GM12878 (cell line): ENCODE data around the gene VASH2. TPM values are rescaled to one million over a fixed set of nuclear protein-coding genes. Genes with fewer than 3 reads are reported as not detected.

Experiments used
- ATAC-seq: fragments of 200-7000 bp; cut with Tn5 transposase; 3 replicates; pipeline ENCODE4 v1.9.1; 2020; ENCODE audit warnings: mild to moderate bottlenecking, moderate library complexity
- BruUV-seq: library from RNA; stranded (reverse); fragments of 400-500 nt; replicated peaks from 2 replicates; lab custom pipeline; 2021; lab: Mats Ljungman, UMichigan
- CTCF ChIA-PET: fragments of 300-600 bp; sonication (Branson Sonifier 250); formaldehyde crosslinking; extraction: SDS; loops from one replicate; lab custom pipeline; 2021; ENCODE audit warnings: inconsistent platforms; lab: Yijun Ruan, JAX
- POLR2A ChIA-PET: fragments of 350-600 bp; formaldehyde crosslinking; extraction: SDS; loops from one replicate; lab custom pipeline; 2021; ENCODE audit warnings: inconsistent platforms; lab: Charles Lee
- RAD21 ChIA-PET: fragments of 300-600 bp; sonication (Branson Sonifier 250); formaldehyde crosslinking; loops from one replicate; lab custom pipeline; 2023; ENCODE audit warnings: antibody characterized with exemption; ENCODE audit not compliant: unreplicated experiment; lab: Charles Lee
- SMC1A ChIA-PET: fragments of 300-600 bp; sonication (Branson Sonifier 250); formaldehyde crosslinking; loops from one replicate; lab custom pipeline; 2023; ENCODE audit not compliant: unreplicated experiment, uncharacterized antibody; lab: Charles Lee
- DNase-seq: peaks from one replicate; pipeline ENCODE4 v3.0.0-alpha.2; 2011; ENCODE audit warnings: low read depth, low spot score
- FAIRE-seq: peaks from 3 replicates; lab custom pipeline; 2011; peaks lifted over from hg19 to GRCh38; lab: Jason Lieb, UNC
- H2AFZ ChIP-seq: 2 replicates; pipeline ENCODE4 v1.6.0; 2011; ENCODE audit warnings: low read depth, low read length, control low read depth; ENCODE audit not compliant: control insufficient read depth
- H3K27ac ChIP-seq: 2 replicates; pipeline ENCODE4 v1.5.1; 2011; ENCODE audit warnings: control low read depth; ENCODE audit not compliant: control insufficient read depth, insufficient read depth
- H3K27me3 ChIP-seq, 2 experiments: replicated peaks in 1 of 2; 2 replicates each; pipeline versions ENCODE4 v1.6.0 to v1.6.1; 2011; ENCODE audit warnings: low read length in 1 of 2; ENCODE audit not compliant: control insufficient read depth in 2 of 2, insufficient read depth in 2 of 2
- H3K36me3 ChIP-seq, 2 experiments: 2 replicates each; pipeline ENCODE4 v1.5.1; 2011; ENCODE audit warnings: low read length in 1 of 2; ENCODE audit not compliant: control insufficient read depth in 2 of 2, insufficient read depth in 2 of 2
- H3K4me1 ChIP-seq: 2 replicates; pipeline ENCODE4 v1.6.1; 2011; ENCODE audit warnings: mild to moderate bottlenecking, low read length, moderate library complexity, mixed read lengths; ENCODE audit not compliant: control insufficient read depth, insufficient read depth
- H3K4me2 ChIP-seq: 2 replicates; pipeline ENCODE4 v1.6.0; 2011; ENCODE audit warnings: control low read depth; ENCODE audit not compliant: control insufficient read depth, insufficient read depth
- H3K4me3 ChIP-seq: fragments of 200-600 bp; sonication (generic); 2 replicates; pipeline ENCODE4 v1.5.1; 2016
- H3K79me2 ChIP-seq: 2 replicates; pipeline ENCODE4 v1.6.0; 2011; ENCODE audit warnings: low read length; ENCODE audit not compliant: control insufficient read depth, insufficient read depth
- H3K9ac ChIP-seq: 2 replicates; pipeline ENCODE4 v1.8.0; 2011; ENCODE audit warnings: low read length, control low read depth, mixed read lengths; ENCODE audit not compliant: control insufficient read depth, insufficient read depth
- H3K9me3 ChIP-seq: replicated peaks from 3 replicates; pipeline ENCODE4 v1.5.1; 2011; ENCODE audit warnings: mild to moderate bottlenecking, low read length; ENCODE audit not compliant: control insufficient read depth, insufficient read depth
- H4K20me1 ChIP-seq: 2 replicates; pipeline ENCODE4 v1.6.0; 2011; ENCODE audit not compliant: control insufficient read depth, insufficient read depth
- CEBPB ChIP-seq, 2 experiments: fragments of 150-350 bp in 1 of 2; IDR thresholded peaks; 2 replicates each; pipeline ENCODE4 v1.6.1; 2012 to 2014; ENCODE audit warnings: low read depth in 2 of 2, low read length in 2 of 2, borderline replicate concordance in 1 of 2, inconsistent platforms in 1 of 2
- CREB1 ChIP-seq: IDR thresholded peaks from 2 replicates; pipeline ENCODE4 v1.6.1; 2012; ENCODE audit warnings: low read depth, mild to moderate bottlenecking, inconsistent platforms
- FOXK2 ChIP-seq: fragments of 450-650 bp; IDR thresholded peaks from 2 replicates; pipeline ENCODE4 v1.6.1; 2017; ENCODE audit warnings: mild to moderate bottlenecking, moderate library complexity
- IRF4 ChIP-seq: IDR thresholded peaks from 2 replicates; pipeline ENCODE4 v1.6.1; 2011; ENCODE audit warnings: low read depth, low read length
- MYC ChIP-seq: IDR thresholded peaks from 2 replicates; pipeline ENCODE4 v1.6.1; 2011; ENCODE audit warnings: mild to moderate bottlenecking, low read length, moderate library complexity, inconsistent platforms; ENCODE audit not compliant: insufficient read depth, insufficient replicate concordance, insufficient read length, severe bottlenecking
- NRF1 ChIP-seq: conservative IDR thresholded peaks from 2 replicates; pipeline ENCODE4 v1.6.1; 2011; ENCODE audit warnings: mild to moderate bottlenecking, low read depth, low read length, improper control_type of control experiment
- SP1 ChIP-seq: IDR thresholded peaks from one replicate; pipeline ENCODE4 v1.6.1; 2011; ENCODE audit warnings: low read depth, low read length
- SRF ChIP-seq, 2 experiments: IDR thresholded peaks; 2 replicates each; pipeline ENCODE4 v1.6.1; 2011; ENCODE audit warnings: low read depth in 2 of 2, low read length in 2 of 2, mild to moderate bottlenecking in 1 of 2, moderate library complexity in 1 of 2
- ZNF622 ChIP-seq: fragments of 450-650 bp; IDR thresholded peaks from 2 replicates; pipeline ENCODE4 v1.6.1; 2017; ENCODE audit warnings: mild to moderate bottlenecking, inconsistent platforms
- WGBS: methylation state at CpG from one replicate; pipeline ENCODE4 v1.1.6; 2016; ENCODE audit warnings: low lambda C conversion rate; ENCODE audit not compliant: insufficient replicate concordance, insufficient coverage; ENCODE audit errors: missing lambda C conversion rate; 5-methylcytosine and 5-hydroxymethylcytosine counted together
- in situ Hi-C: fragments of 300-500 bp; cut with MboI; formaldehyde crosslinking; loops from 9 replicates; pipeline ENCODE4 v1.14.3; 2018; ENCODE audit warnings: mixed read lengths
- intact Hi-C: fragments of 100-400 bp; cut with micrococcal nuclease; formaldehyde crosslinking; loops from one replicate; pipeline ENCODE4 v1.14.2; 2022; ENCODE audit not compliant: unreplicated experiment
- polyA plus RNA-seq, 11 experiments: library from polyadenylated mRNA; depleted of rRNA in 4 of 11; unstranded in 6 of 11; stranded (reverse) in 5 of 11; fragments of >200 nt; fragmentation: Nextera tagmentation in 4 of 11; fragmentation: Illumina TruSeq in 1 of 11; extraction: Ambion mirVana in 4 of 11; extraction: Trizol in 1 of 11; gene quantifications; 1 replicate in 1 of 11; 2 replicates in 10 of 11; pipeline versions ENCODE4 v1.2.1 to v1.2.3, GENCODE V29; 2011 to 2016; ENCODE audit warnings: inconsistent platforms in 2 of 11, missing spikeins in 2 of 11, low read depth in 1 of 11
- total RNA-seq, 4 experiments: library from RNA; depleted of rRNA in 3 of 4; stranded (reverse); fragments of >200 nt in 3 of 4; fragmentation: Illumina TruSeq in 1 of 4; extraction: Trizol in 1 of 4; gene quantifications; 2 replicates each; pipeline versions ENCODE4 v1.2.1 to v1.2.3, GENCODE V29; 2013 to 2021
- TF ChIP-seq, protein P1 (sequence below): IDR thresholded peaks from 2 replicates; pipeline ENCODE4 v1.6.1; 2012; ENCODE audit warnings: low read depth, low read length, improper control_type of control experiment

Gene VASH2
- total and polyA plus RNA-seq, 10 of the 15 experiments (the other 5 are each of a cell fraction or from before 2014, with no cell fraction given): 5.4 to 29.7 (median 21.7) TPM

DNA sequence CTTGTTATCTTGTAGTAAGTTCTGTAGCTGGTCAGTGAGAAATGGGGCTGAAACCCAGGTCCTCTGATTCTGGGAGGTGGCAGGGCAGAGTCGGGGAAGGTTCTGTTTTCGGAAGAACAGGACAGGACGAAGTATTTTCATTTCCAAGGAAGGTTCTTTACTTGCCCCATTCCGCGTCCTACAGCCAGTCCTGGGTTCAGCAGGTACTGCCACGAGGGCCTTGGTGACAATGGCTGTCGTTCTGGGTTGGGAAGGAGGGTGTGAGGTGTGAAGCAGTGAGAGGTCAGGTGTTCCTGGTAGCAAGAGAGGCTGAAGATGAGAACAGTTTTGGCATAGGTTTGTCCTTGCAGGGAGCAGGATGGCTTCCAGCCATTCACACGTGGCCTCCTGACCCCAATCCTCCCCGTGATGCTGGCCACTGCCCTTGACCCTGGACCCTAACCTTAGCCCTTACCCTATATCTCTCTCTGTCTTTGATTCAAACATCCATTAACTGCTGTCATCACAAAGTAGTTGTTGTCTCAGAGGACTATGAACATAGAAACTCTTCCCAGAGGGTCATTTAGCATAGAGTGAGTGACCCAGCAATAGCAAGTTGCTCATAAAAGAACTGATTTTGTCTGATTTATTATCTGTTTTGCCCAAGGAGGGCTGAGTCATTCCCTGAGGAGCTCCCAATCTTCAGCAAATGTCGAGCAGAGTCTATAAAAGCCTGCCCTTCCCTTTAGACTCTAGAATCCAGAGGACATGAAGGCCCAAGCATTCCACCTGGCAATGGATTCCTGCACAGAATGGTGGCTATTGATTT, 25.0 kb downstream of the VASH2 start:
- ChIA-PET RAD21 (interaction anchor here (7.3 kb wide), 1 partner anchor 15 kb away, joined by 73 read pairs; no protein-coding TSS in a partner anchor), POLR2A (interaction anchor here (5.7 kb wide), 1 partner anchor 9 kb away, joined by 38 read pairs; no protein-coding TSS in a partner anchor), SMC1A (interaction anchor here (1.2 to 7.8 kb wide), 3 partner anchors 10 to 21 kb away, joined by 3 to 86 read pairs (median 75); no protein-coding TSS in a partner anchor), CTCF (interaction anchor here (0.6 to 8.0 kb wide), 2 partner anchors 9 to 26 kb away, joined by 3 to 61 read pairs; no protein-coding TSS in a partner anchor)
- Histone ChIP-seq H4K20me1 (no peaks in the 10 kb centered on the region), H3K4me1 (peaks cover 33% of the 10 kb centered on the region), H3K36me3 (peaks cover 15 to 17% of the 10 kb centered on the region in 2 experiments), H3K79me2 (peaks cover 4% of the 10 kb centered on the region; the same call in 1 of the 2 replicates), H2AFZ (no peak overlapping the region), H3K27me3 (no peaks in the 10 kb centered on the region), H3K9ac (no peak overlapping the region), H3K9me3 (no peaks in the 10 kb centered on the region), H3K4me3 (no peak overlapping the region), H3K4me2 (no peak overlapping the region), H3K27ac (no peak overlapping the region)
- no peak for DNase-seq
- FAIRE-seq: no peak
- BruUV-seq: no TSS peak
- no peak for TF ChIP-seq CEBPB (IDR thresholded peaks at IDR 0.05; ENCODE audit: borderline replicate concordance in 1 of 2, low read depth in 2 of 2, low read length in 2 of 2)
- TF ChIP-seq, protein P1, sequence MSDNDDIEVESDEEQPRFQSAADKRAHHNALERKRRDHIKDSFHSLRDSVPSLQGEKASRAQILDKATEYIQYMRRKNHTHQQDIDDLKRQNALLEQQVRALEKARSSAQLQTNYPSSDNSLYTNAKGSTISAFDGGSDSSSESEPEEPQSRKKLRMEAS: no peak
- ATAC-seq: no peak
- WGBS: 82% methylated on average over 10 of the region's 10 CpGs
- intact Hi-C loops (loop anchor here (5.0 kb wide), 1 partner anchor 298 kb away; no protein-coding TSS in a partner anchor), in situ Hi-C loops (no loop called here)

- ChIA-PET RAD21 (interaction anchor here (0.8 to 7.3 kb wide), 5 partner anchors 16 to 161 kb away, joined by 4 to 73 read pairs (median 4); no protein-coding TSS in a partner anchor), CTCF (interaction anchor here (1.0 to 8.0 kb wide), 7 partner anchors 10 to 162 kb away, joined by 3 to 61 read pairs (median 5); no protein-coding TSS in a partner anchor), SMC1A (interaction anchor here (1.0 to 7.8 kb wide), 6 partner anchors 11 to 116 kb away, joined by 3 to 86 read pairs (median 34); no protein-coding TSS in a partner anchor), POLR2A (interaction anchor here (0.6 to 6.1 kb wide), 5 partner anchors 11 to 150 kb away, joined by 4 to 71 read pairs (median 12); no protein-coding TSS in a partner anchor)
- peaks cover 46% of the 10 kb centered on the region for H3K4me1 ChIP-seq
- no peak overlapping the region for H3K4me3 ChIP-seq
- BruUV-seq: no TSS peak
- intact Hi-C loops (loop anchor here (5.0 kb wide), 1 partner anchor 299 kb away; no protein-coding TSS in a partner anchor), in situ Hi-C loops (no loop called here)
- H4K20me1 ChIP-seq: no peaks in the 10 kb centered on the region
- H3K9me3 ChIP-seq: no peaks in the 10 kb centered on the region
- no peak for ATAC-seq
- no peak overlapping the region for H3K27ac ChIP-seq
- no peak overlapping the region for H3K9ac ChIP-seq
- no peak for FAIRE-seq
- no peak for DNase-seq
- no peak overlapping the region for H2AFZ ChIP-seq
- H3K27me3 ChIP-seq: no peaks in the 10 kb centered on the region
- 93% methylated on average over 9 of the region's 9 CpGs for WGBS
- H3K36me3 ChIP-seq: peaks cover 9 to 16% of the 10 kb centered on the region in 2 experiments
- H3K79me2 ChIP-seq: peaks cover 4% of the 10 kb centered on the region; the same call in 1 of the 2 replicates
- H3K4me2 ChIP-seq: no peak overlapping the region
- TF ChIP-seq FOXK2 (no peak), SP1 (no peak), IRF4 (no peak), MYC (no peak), ZNF622 (no peak), NRF1 (no peak), SRF (IDR thresholded peaks at IDR 0.05; ENCODE audit: low read depth in 2 of 2, low read length in 2 of 2) (no peak), CREB1 (no peak)
Observed at GRCh38 chr1:212976586-212976985, 26.2 kb downstream of the VASH2 start.
